Neural cell (in vitro differentiated cells): ENCODE data around the gene GABRD. TPM values are rescaled to one million over a fixed set of nuclear protein-coding genes. Genes with fewer than 3 reads are reported as not detected.

ENCODE experiments used
- H2AFZ ChIP-seq: fragments of 200-600, 300-800 bp; sonication (generic), shearing (Covaris generic); 2 replicates; pipeline ENCODE4 v1.6.0; 2014; ENCODE audit warnings: low read depth, mild to moderate bottlenecking, antibody characterized with exemption, low read length, moderate library complexity
- H3F3A ChIP-seq: fragments of 200-600 bp; shearing (Covaris generic); 2 replicates; pipeline ENCODE4 v1.6.1; 2016; ENCODE audit warnings: mild to moderate bottlenecking, moderate library complexity, mixed read lengths, antibody characterized with exemption, low read length; ENCODE audit not compliant: insufficient read depth, poor library complexity, severe bottlenecking
- H3K27ac ChIP-seq: fragments of 200-600, 300-800 bp; sonication (generic), shearing (Covaris generic); 2 replicates; pipeline ENCODE4 v1.5.1; 2014; ENCODE audit warnings: mild to moderate bottlenecking, low read length, moderate library complexity
- H3K27me3 ChIP-seq: fragments of 300-800, 200-600 bp; sonication (generic), shearing (Covaris generic); 2 replicates; pipeline ENCODE4 v1.6.0; 2014; ENCODE audit warnings: mild to moderate bottlenecking, low read depth, low read length, moderate library complexity; ENCODE audit not compliant: insufficient read depth
- H3K36me3 ChIP-seq: fragments of 300-800, 200-600 bp; sonication (generic), shearing (Covaris generic); 2 replicates; pipeline ENCODE4 v1.5.1; 2014; ENCODE audit warnings: mild to moderate bottlenecking, antibody characterized with exemption, low read length, moderate library complexity; ENCODE audit not compliant: insufficient read depth
- H3K4me2 ChIP-seq: fragments of 300-800, 200-600 bp; sonication (generic), shearing (Covaris generic); 2 replicates; pipeline ENCODE4 v1.6.0; 2014; ENCODE audit warnings: mild to moderate bottlenecking, low read length
- H3K4me3 ChIP-seq: fragments of 300-800, 200-600 bp; sonication (generic), shearing (Covaris generic); 2 replicates; pipeline ENCODE4 v1.5.1; 2014; ENCODE audit warnings: mild to moderate bottlenecking, low read length, moderate library complexity
- H3K79me2 ChIP-seq: fragments of 200-600 bp; shearing (Covaris generic); replicated peaks from 2 replicates; pipeline ENCODE4 v1.6.0; 2014; ENCODE audit warnings: mild to moderate bottlenecking, low read length, moderate library complexity; ENCODE audit not compliant: insufficient read depth
- H3K9ac ChIP-seq: fragments of 300-800, 200-600 bp; sonication (generic), shearing (Covaris generic); 2 replicates; pipeline ENCODE4 v1.6.1; 2016; ENCODE audit warnings: mild to moderate bottlenecking, low read length, mixed read lengths
- H3K9me2 ChIP-seq: fragments of 200-600 bp; shearing (Covaris generic); 2 replicates; pipeline ENCODE4 v1.6.1; 2016; ENCODE audit warnings: mild to moderate bottlenecking, low read length, mixed read lengths; ENCODE audit not compliant: insufficient read depth
- H3K9me3 ChIP-seq: fragments of 200-600, 300-800 bp; sonication (generic), shearing (Covaris generic); 2 replicates; pipeline ENCODE4 v1.6.1; 2016; ENCODE audit warnings: mild to moderate bottlenecking, mixed run types, low read length, moderate library complexity, mixed read lengths
- H4K20me1 ChIP-seq: fragments of 200-600 bp; shearing (Covaris generic); 2 replicates; pipeline ENCODE4 v1.6.1; 2016; ENCODE audit warnings: mild to moderate bottlenecking, mixed run types; ENCODE audit not compliant: insufficient read depth
- EP300 ChIP-seq: fragments of 450-650 bp; conservative IDR thresholded peaks from 2 replicates; pipeline ENCODE4 v1.6.1; 2014; ENCODE audit warnings: antibody characterized with exemption, mild to moderate bottlenecking, moderate library complexity; ENCODE audit not compliant: poor library complexity, severe bottlenecking
- EZH2 ChIP-seq: fragments of 200-600, 300-800 bp; shearing (Covaris generic), sonication (generic); IDR thresholded peaks from 2 replicates; pipeline ENCODE4 v1.6.1; 2014; ENCODE audit warnings: antibody characterized with exemption, low read length, borderline replicate concordance, mild to moderate bottlenecking; ENCODE audit not compliant: insufficient read depth, poor library complexity, severe bottlenecking
- MXI1 ChIP-seq: fragments of 450-650 bp; conservative IDR thresholded peaks from 2 replicates; pipeline ENCODE4 v1.6.1; 2014; ENCODE audit warnings: antibody characterized with exemption, mild to moderate bottlenecking; ENCODE audit not compliant: poor library complexity, severe bottlenecking
- POLR2AphosphoS5 ChIP-seq: IDR thresholded peaks from 2 replicates; pipeline ENCODE4 v1.6.1; 2012
- RAD21 ChIP-seq: fragments of 450-650 bp; conservative IDR thresholded peaks from 2 replicates; pipeline ENCODE4 v1.6.1; 2014; ENCODE audit warnings: antibody characterized with exemption, mild to moderate bottlenecking, moderate library complexity
- SMC3 ChIP-seq: fragments of 450-650 bp; conservative IDR thresholded peaks from 2 replicates; pipeline ENCODE4 v1.6.1; 2014; ENCODE audit warnings: antibody characterized with exemption, mild to moderate bottlenecking, moderate library complexity; ENCODE audit not compliant: poor library complexity
- TAF1 ChIP-seq: IDR thresholded peaks from 2 replicates; pipeline ENCODE4 v1.6.1; 2012; ENCODE audit warnings: low read depth
- polyA plus RNA-seq: library from polyadenylated mRNA; depleted of rRNA; stranded (reverse); fragments of >200 nt; gene quantifications from 2 replicates; pipeline ENCODE4 v1.2.3, GENCODE V29; 2014
- TF ChIP-seq, protein P1 (sequence below): IDR thresholded peaks from 2 replicates; pipeline ENCODE4 v1.6.1; 2012; ENCODE audit warnings: borderline replicate concordance
- TF ChIP-seq, protein P2 (sequence below): fragments of 450-650 bp; IDR thresholded peaks from 2 replicates; pipeline ENCODE4 v1.5.1; 2014; ENCODE audit warnings: antibody characterized with exemption, mild to moderate bottlenecking, moderate library complexity; ENCODE audit not compliant: poor library complexity, severe bottlenecking

Gene GABRD
- polyA plus RNA-seq, 1 donor from 2014 or later = 0.85 TPM

DNA sequence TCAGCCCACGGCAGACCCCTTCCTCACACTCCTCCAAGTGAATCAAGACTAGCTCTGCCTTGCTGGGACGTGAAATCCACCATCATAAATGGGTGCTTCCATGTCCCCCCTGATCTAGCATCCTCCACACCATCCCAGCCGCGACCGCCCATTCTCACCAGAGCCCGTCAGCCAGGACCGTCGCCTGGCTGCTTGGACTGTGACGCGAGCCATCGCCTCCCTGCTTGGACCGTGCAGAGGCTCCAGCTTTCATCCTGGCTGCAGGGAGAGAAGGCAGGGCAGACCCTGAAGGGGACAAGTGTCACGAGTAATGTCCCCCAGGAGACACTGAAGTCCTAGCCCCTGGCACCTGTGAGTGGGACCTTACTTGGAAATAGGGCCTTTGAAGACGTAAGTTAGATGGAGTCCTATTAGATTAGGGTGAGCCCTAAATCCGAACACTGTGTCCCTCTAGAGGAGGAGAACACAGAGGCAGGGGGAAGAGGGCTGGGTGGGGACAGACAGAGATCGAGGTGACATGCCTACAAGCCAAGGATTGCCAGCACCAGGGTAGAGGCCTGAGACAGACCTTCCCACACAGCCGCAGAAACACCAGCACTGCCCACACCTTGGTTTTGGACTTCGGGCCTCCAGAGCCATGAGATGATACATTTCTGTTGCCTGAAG lies 18.3 kb downstream of the GABRD start:
- Histone ChIP-seq H3F3A (no peaks in the 10 kb centered on the region), H4K20me1 (no peaks in the 10 kb centered on the region), H3K79me2 (no peaks in the 10 kb centered on the region), H3K9me2 (no peaks in the 10 kb centered on the region), H3K9me3 (no peaks in the 10 kb centered on the region), H3K27me3 (no peaks in the 10 kb centered on the region), H3K27ac (no peak overlapping the region), H3K9ac (no peak overlapping the region), H2AFZ (no peak overlapping the region), H3K4me3 (no peak overlapping the region), H3K36me3 (no peaks in the 10 kb centered on the region), H3K4me2 (no peak overlapping the region)
- no peak for TF ChIP-seq MXI1
- TF ChIP-seq, protein P1, sequence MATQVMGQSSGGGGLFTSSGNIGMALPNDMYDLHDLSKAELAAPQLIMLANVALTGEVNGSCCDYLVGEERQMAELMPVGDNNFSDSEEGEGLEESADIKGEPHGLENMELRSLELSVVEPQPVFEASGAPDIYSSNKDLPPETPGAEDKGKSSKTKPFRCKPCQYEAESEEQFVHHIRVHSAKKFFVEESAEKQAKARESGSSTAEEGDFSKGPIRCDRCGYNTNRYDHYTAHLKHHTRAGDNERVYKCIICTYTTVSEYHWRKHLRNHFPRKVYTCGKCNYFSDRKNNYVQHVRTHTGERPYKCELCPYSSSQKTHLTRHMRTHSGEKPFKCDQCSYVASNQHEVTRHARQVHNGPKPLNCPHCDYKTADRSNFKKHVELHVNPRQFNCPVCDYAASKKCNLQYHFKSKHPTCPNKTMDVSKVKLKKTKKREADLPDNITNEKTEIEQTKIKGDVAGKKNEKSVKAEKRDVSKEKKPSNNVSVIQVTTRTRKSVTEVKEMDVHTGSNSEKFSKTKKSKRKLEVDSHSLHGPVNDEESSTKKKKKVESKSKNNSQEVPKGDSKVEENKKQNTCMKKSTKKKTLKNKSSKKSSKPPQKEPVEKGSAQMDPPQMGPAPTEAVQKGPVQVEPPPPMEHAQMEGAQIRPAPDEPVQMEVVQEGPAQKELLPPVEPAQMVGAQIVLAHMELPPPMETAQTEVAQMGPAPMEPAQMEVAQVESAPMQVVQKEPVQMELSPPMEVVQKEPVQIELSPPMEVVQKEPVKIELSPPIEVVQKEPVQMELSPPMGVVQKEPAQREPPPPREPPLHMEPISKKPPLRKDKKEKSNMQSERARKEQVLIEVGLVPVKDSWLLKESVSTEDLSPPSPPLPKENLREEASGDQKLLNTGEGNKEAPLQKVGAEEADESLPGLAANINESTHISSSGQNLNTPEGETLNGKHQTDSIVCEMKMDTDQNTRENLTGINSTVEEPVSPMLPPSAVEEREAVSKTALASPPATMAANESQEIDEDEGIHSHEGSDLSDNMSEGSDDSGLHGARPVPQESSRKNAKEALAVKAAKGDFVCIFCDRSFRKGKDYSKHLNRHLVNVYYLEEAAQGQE = no peak
- no peak for TF ChIP-seq EP300
- TF ChIP-seq, protein P2, sequence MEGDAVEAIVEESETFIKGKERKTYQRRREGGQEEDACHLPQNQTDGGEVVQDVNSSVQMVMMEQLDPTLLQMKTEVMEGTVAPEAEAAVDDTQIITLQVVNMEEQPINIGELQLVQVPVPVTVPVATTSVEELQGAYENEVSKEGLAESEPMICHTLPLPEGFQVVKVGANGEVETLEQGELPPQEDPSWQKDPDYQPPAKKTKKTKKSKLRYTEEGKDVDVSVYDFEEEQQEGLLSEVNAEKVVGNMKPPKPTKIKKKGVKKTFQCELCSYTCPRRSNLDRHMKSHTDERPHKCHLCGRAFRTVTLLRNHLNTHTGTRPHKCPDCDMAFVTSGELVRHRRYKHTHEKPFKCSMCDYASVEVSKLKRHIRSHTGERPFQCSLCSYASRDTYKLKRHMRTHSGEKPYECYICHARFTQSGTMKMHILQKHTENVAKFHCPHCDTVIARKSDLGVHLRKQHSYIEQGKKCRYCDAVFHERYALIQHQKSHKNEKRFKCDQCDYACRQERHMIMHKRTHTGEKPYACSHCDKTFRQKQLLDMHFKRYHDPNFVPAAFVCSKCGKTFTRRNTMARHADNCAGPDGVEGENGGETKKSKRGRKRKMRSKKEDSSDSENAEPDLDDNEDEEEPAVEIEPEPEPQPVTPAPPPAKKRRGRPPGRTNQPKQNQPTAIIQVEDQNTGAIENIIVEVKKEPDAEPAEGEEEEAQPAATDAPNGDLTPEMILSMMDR = no peak

DNA sequence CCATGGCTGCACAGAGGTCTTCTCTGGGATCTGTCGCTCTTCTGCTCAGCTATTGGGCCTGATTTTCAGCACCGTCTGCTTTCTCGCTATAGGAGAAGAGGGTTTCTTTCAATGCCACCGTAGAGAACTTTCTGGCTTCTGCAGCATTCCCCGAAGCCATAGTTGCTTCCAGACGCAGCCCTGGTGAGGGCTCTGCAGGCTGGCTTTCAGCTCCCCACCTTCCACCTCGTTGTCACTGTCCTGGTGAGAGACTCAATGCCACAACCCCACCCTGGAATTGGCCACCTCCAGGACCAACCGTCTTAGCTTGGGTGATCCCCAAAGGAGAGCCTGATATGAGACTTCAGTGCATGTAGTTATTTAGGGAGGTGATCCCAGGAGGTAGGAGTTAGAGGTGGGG lies 19.1 kb downstream of the GABRD start:
- Histone ChIP-seq H3K9me2 (no peaks in the 10 kb centered on the region), H3K36me3 (no peaks in the 10 kb centered on the region), H4K20me1 (no peaks in the 10 kb centered on the region), H3F3A (no peaks in the 10 kb centered on the region), H3K9ac (no peak overlapping the region), H3K79me2 (no peaks in the 10 kb centered on the region), H3K9me3 (no peaks in the 10 kb centered on the region), H3K4me3 (no peak overlapping the region), H3K27ac (no peak overlapping the region), H3K4me2 (no peak overlapping the region), H3K27me3 (no peaks in the 10 kb centered on the region), H2AFZ (no peak overlapping the region)
- TF ChIP-seq POLR2AphosphoS5 (no peak), EP300 (no peak), EZH2 (no peak), MXI1 (no peak), RAD21 (no peak), TAF1 (no peak), SMC3 (no peak)
- TF ChIP-seq, protein P1 = no peak
- TF ChIP-seq, protein P2 = no peak
